ENCODE measurements around the gene KLHDC7A.

- TF ChIP-seq CTCF (IDR thresholded peaks at IDR 0.05) (no peak), EP300 (IDR thresholded peaks at IDR 0.05; ENCODE audit: low read depth) (no peak), POLR2A (IDR thresholded peaks at IDR 0.05) (no peak)
These were observed 21.1 kb downstream of the KLHDC7A start for GRCh38 chr1:18501833-18502232.
